ENCODE data around the gene XIRP2.

GRCh38 chr2:166899676-166900075 is 11.4 kb downstream of the XIRP2 start:
- TF ChIP-seq POLR2A (IDR thresholded peaks at IDR 0.05; ENCODE audit: low read depth, low read length) (no peak), POLR2AphosphoS5 (IDR thresholded peaks at IDR 0.05; ENCODE audit: low read depth, low read length) (no peak), SPI1 (IDR thresholded peaks at IDR 0.05; ENCODE audit: low read depth, low read length) (no peak), TAF1 (IDR thresholded peaks at IDR 0.05; ENCODE audit: low read depth, low read length) (no peak), POU2F2 (IDR thresholded peaks at IDR 0.05; ENCODE audit: low read depth, low read length) (no peak)

Data from GM12891 (cell line).